ENCODE results near the gene URGCP. TPM values are rescaled to one million over a fixed set of nuclear protein-coding genes. Genes with fewer than 3 reads are reported as not detected.

URGCP gene
- total and polyA plus RNA-seq, 2 experiments from 2014 or later = 28.3 to 40.2 TPM

DNA sequence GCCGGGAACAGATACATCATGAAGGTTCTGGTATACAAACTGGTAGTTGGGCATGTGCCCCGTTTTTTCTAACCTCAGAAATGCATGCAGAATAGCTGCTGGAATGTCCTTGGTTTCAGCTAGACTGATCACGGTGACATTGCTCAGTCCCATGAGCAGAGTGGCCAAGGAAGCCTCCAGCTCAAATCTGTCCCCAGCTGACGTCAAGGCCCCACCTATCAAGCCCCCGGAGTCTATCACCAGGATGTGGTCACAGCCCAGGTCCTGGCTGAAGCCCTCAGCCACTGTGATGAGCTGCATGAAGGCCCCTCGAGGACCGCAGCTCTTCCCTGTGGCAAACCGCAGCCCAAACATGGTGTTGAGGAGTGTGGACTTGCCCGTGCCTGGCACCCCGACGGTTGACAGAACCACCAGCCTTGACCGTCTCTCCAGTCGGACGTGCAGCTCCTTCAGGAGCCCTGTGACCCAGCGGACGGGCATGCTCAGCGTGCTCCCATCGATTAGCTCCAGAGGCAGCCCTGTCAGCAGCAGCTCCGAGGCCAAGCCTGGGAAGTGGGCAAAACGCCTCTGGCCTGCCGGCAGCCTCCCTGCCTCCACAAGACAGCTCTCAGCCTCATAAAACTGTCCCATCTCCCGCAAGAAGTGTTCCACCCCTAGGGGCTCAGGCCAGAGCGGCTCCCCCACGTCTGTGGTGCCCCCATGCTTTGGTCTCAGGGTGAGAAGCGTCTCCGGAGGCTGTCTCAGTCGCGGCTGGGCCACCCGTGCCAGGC, 29.2 kb downstream of the URGCP start:
- H3K9me3 ChIP-seq (ENCODE audit: low read depth) = no peaks in the 10 kb centered on the region
- no peak for DNase-seq (ENCODE audit: low read depth in 1 of 2, low spot score in 1 of 2)
- H3K36me3 ChIP-seq = peaks cover 17% of the 10 kb centered on the region
- TF ChIP-seq, protein P1, sequence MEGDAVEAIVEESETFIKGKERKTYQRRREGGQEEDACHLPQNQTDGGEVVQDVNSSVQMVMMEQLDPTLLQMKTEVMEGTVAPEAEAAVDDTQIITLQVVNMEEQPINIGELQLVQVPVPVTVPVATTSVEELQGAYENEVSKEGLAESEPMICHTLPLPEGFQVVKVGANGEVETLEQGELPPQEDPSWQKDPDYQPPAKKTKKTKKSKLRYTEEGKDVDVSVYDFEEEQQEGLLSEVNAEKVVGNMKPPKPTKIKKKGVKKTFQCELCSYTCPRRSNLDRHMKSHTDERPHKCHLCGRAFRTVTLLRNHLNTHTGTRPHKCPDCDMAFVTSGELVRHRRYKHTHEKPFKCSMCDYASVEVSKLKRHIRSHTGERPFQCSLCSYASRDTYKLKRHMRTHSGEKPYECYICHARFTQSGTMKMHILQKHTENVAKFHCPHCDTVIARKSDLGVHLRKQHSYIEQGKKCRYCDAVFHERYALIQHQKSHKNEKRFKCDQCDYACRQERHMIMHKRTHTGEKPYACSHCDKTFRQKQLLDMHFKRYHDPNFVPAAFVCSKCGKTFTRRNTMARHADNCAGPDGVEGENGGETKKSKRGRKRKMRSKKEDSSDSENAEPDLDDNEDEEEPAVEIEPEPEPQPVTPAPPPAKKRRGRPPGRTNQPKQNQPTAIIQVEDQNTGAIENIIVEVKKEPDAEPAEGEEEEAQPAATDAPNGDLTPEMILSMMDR (IDR thresholded peaks at IDR 0.05; ENCODE audit: low read depth, low read length) = no peak
- peaks cover 11% of the 10 kb centered on the region for H3K4me1 ChIP-seq (ENCODE audit: low read depth)
- H3K4me3 ChIP-seq = no peak overlapping the region
- no peaks in the 10 kb centered on the region for H3K27me3 ChIP-seq
- H3K27ac ChIP-seq = no peak overlapping the region

DNA sequence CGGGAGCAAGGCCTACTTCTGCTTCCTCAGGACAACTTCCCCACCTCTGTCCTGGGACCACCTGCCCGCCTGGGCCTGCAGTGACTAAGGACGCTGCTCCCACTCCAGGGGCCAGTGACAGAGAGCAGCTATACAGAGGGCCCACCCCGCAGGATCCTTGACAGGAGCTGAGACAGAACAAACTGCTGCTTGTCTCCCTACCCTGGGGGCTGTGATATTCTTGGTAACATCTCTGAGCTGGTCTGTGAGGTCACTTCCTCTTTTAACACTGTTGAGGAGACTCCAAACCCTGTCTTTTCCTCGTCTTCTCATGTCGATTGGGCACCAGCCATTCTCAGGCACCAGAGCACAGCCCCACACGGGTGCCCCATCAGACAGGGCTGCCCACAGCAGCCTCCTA, 30.2 kb downstream of the URGCP start:
- TF ChIP-seq, protein P1 (IDR thresholded peaks at IDR 0.05; ENCODE audit: low read depth, low read length) = no peak
- Histone ChIP-seq H3K9me3 (ENCODE audit: low read depth) (no peaks in the 10 kb centered on the region), H3K4me3 (no peak overlapping the region), H3K36me3 (peaks cover 13% of the 10 kb centered on the region), H3K4me1 (ENCODE audit: low read depth) (peaks cover 16% of the 10 kb centered on the region), H3K27ac (no peak overlapping the region), H3K27me3 (no peaks in the 10 kb centered on the region)
- no peak for DNase-seq (ENCODE audit: low read depth in 1 of 2, low spot score in 1 of 2)

DNA sequence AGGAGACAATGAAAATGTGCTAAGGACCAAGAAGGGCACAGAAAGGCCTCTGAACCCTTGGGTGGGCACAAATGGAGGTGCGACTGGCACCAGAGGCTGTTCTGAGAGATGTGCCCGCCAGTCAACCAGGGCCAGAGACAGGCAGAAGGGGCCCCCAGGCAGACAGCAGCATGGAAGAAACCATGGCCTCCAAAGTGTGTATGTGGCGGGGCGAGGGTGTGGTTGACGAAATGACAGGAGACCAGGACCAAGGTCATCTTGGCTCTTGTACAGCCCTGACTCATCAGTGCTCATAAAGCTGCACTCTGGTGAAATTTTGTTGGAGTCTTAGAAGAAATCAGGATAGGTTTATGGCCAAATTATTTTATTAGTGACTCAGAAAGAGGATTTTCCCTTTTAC, 33.1 kb downstream of the URGCP start:
- Histone ChIP-seq H3K4me1 (ENCODE audit: low read depth) (peaks cover 24% of the 10 kb centered on the region), H3K27ac (peak overlapping the region; percentile 5), H3K27me3 (no peaks in the 10 kb centered on the region), H3K4me3 (no peak overlapping the region), H3K36me3 (peaks cover 10% of the 10 kb centered on the region), H3K9me3 (ENCODE audit: low read depth) (no peaks in the 10 kb centered on the region)
- peak; percentile 30 to 65 for DNase-seq (ENCODE audit: low read depth in 1 of 2, low spot score in 1 of 2)
- TF ChIP-seq, protein P1 (IDR thresholded peaks at IDR 0.05; ENCODE audit: low read depth, low read length) = no peak

DNA sequence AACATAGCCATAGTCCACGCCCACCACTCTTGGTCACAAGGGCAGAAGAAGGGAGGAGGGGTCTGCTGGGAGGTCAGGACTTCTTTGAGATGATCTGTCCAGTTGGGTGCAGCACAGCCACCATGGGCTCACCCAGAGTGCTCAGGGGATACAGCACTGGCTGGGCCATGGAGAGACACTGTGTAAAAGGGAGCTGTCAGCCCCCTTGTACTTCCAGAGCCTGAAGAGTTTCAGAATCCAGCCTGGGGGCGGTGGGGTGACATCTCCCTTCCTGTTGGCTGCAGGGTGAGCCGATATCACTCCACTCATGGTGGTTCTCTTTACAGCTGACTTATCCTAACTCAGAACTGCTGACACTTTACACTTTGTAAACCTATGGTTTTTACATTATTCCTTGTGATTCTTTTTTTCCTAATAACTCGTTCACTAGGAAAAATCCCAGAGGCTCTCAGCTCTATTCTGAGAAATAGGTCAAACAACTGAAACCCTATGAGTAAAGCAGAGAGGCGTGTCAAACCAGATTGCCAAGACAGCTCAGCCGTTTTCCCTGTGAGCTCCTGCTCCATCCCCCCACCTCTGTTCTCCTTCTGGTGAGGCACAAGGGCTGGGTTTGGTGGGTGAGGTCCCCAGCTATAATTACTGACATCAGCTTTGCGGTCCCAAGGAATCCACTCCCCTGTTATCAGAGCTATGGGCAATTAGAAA, 33.8 kb downstream of the URGCP start:
- Histone ChIP-seq H3K27me3 (no peaks in the 10 kb centered on the region), H3K27ac (peak overlapping the region; percentile 1), H3K9me3 (ENCODE audit: low read depth) (no peaks in the 10 kb centered on the region), H3K36me3 (peaks cover 10% of the 10 kb centered on the region), H3K4me1 (ENCODE audit: low read depth) (peaks cover 26% of the 10 kb centered on the region), H3K4me3 (no peak overlapping the region)
- peak; percentile 7 to 76 for DNase-seq (ENCODE audit: low read depth in 1 of 2, low spot score in 1 of 2)
- TF ChIP-seq, protein P1 (IDR thresholded peaks at IDR 0.05; ENCODE audit: low read depth, low read length) = no peak

DNA sequence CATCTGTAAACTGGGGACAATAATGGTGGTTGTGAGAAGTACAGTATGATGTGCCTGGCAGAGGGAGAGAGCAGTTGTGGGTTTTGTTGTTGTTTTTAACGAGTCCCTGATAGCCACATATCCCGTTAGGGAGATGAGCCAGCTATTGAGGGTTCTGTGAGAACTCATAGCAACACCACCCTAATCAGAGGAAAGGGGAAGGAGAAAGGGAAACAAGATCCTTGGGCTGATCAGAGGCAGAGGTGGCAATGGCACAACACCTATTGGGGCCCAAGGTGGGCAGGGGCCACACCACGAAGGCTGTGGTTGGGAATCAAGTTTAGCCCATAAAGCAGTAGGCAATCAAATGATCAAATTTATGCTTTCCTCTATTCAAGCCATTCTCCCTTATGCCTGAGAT, 35.3 kb downstream of the URGCP start:
- no peaks in the 10 kb centered on the region for H3K27me3 ChIP-seq
- H3K4me1 ChIP-seq (ENCODE audit: low read depth) = peaks cover 26% of the 10 kb centered on the region
- H3K36me3 ChIP-seq = peaks cover 7% of the 10 kb centered on the region
- no peaks in the 10 kb centered on the region for H3K9me3 ChIP-seq (ENCODE audit: low read depth)
- H3K27ac ChIP-seq = no peak overlapping the region
- H3K4me3 ChIP-seq = no peak overlapping the region
- TF ChIP-seq, protein P1 (IDR thresholded peaks at IDR 0.05; ENCODE audit: low read depth, low read length) = no peak
- DNase-seq (ENCODE audit: low read depth in 1 of 2, low spot score in 1 of 2) = no peak
